ENCODE data around the gene M1AP. TPM values are rescaled to one million over a fixed set of nuclear protein-coding genes. Genes with fewer than 3 reads are reported as not detected.
A peak's percentile ranks its signal among the peaks of the same experiment; 100 is the strongest.

The M1AP gene
- total RNA-seq, 1 experiment from 2014 or later, result not detected

GRCh38 chr2:74587664-74588277 lies 60.4 kb downstream of the M1AP start:
- ATAC-seq (peak; percentile 90), DNase-seq (peak; percentile 83)
- no peaks in the 10 kb centered on the region for H3K36me3 ChIP-seq (ENCODE audit: low read depth, low read length)
- no peaks in the 10 kb centered on the region for H3K79me2 ChIP-seq (ENCODE audit: low read length)
- TF ChIP-seq EZH2phosphoT487 (IDR thresholded peaks at IDR 0.05; ENCODE audit: borderline replicate concordance, low read length), result no peak
- TF ChIP-seq, protein P1, sequence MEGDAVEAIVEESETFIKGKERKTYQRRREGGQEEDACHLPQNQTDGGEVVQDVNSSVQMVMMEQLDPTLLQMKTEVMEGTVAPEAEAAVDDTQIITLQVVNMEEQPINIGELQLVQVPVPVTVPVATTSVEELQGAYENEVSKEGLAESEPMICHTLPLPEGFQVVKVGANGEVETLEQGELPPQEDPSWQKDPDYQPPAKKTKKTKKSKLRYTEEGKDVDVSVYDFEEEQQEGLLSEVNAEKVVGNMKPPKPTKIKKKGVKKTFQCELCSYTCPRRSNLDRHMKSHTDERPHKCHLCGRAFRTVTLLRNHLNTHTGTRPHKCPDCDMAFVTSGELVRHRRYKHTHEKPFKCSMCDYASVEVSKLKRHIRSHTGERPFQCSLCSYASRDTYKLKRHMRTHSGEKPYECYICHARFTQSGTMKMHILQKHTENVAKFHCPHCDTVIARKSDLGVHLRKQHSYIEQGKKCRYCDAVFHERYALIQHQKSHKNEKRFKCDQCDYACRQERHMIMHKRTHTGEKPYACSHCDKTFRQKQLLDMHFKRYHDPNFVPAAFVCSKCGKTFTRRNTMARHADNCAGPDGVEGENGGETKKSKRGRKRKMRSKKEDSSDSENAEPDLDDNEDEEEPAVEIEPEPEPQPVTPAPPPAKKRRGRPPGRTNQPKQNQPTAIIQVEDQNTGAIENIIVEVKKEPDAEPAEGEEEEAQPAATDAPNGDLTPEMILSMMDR (conservative IDR thresholded peaks at IDR 0.05; ENCODE audit: low read depth, low read length), result peak; percentile 84
- TF ChIP-seq EZH2 (IDR thresholded peaks at IDR 0.05; ENCODE audit: low read length, unreplicated experiment), result no peak
- H4K20me1 ChIP-seq (ENCODE audit: low read length), result no peaks in the 10 kb centered on the region
- intact Hi-C loops (cut with micrococcal nuclease), result loop anchor here (1.0 to 5.0 kb wide), 3 partner anchors 55 to 120 kb away; partner anchors contain the start of genes MOGS and TTC31
- no peaks in the 10 kb centered on the region for H3F3A ChIP-seq (ENCODE audit: low read length, unreplicated experiment)
- H3K27me3 ChIP-seq (ENCODE audit: low read length), result no peaks in the 10 kb centered on the region
- no peaks in the 10 kb centered on the region for H3K9me3 ChIP-seq (ENCODE audit: low read length)
- H3K4me3 ChIP-seq (ENCODE audit: low read length), result no peak overlapping the region
- H3K4me1 ChIP-seq (ENCODE audit: insufficient read depth, low read length), result peaks cover 19% of the 10 kb centered on the region
- H3K4me2 ChIP-seq (ENCODE audit: low read length), result no peak overlapping the region
- no peak overlapping the region for H3K27ac ChIP-seq (ENCODE audit: low read length)
- no peak overlapping the region for H3K9ac ChIP-seq (ENCODE audit: low read length)
- no peaks in the 10 kb centered on the region for H3K9me2 ChIP-seq (replicated peaks; ENCODE audit: low read length)
- CTCF ChIA-PET, result no interaction called here
- POLR2A ChIA-PET (ENCODE audit: unreplicated experiment), result no interaction called here
- no TSS peak for BruUV-seq (replicated peaks)
- peak overlapping the region; percentile 59 for H2AFZ ChIP-seq (ENCODE audit: low read length)

DNA sequence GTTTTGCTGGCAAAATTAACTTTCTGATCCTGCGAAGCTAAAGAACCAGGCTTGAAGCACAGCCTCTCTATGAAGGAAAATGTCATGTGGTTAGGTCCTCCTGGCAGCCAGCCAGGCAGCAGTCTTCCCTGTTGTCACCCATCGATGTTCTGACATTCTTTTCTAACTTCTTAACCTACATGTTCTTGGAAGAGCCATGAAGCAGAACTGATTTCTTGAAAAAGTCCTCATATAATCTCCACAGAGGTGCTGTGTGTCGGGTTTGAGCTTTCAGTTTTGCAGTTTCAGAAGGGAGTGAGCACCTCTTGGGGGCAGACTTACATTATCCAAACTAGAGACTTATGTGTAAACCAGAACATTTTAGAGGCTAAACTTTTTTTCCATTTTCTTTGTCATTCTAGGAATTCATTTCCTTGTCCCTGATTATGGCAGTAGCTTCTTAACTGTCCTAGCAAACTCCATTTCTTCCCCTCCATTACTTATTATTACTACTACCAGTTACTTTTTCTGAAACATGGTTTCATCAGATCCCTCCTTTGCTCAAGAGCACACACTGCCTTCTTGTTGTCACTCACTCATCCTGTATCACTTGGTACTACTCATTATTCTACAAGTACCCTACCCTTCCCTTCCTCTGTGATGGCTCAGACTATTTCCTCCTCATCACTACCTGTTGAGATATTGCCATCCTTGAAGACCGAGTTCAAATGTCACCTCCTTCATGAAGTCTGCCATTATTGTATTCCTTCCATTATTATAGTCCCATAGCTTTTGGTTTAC lies 62.5 kb downstream of the M1AP start:
- Histone ChIP-seq H3K4me3 (ENCODE audit: low read length) (no peak overlapping the region), H3K79me2 (ENCODE audit: low read length) (no peaks in the 10 kb centered on the region), H4K20me1 (ENCODE audit: low read length) (no peaks in the 10 kb centered on the region), H2AFZ (ENCODE audit: low read length) (no peak overlapping the region), H3K27me3 (ENCODE audit: low read length) (no peaks in the 10 kb centered on the region), H3K9ac (ENCODE audit: low read length) (no peak overlapping the region), H3K4me1 (ENCODE audit: insufficient read depth, low read length) (peaks cover 19% of the 10 kb centered on the region), H3K4me2 (ENCODE audit: low read length) (no peak overlapping the region), H3K9me2 (replicated peaks; ENCODE audit: low read length) (no peaks in the 10 kb centered on the region), H3K27ac (ENCODE audit: low read length) (no peak overlapping the region), H3K36me3 (ENCODE audit: low read depth, low read length) (no peaks in the 10 kb centered on the region), H3K9me3 (ENCODE audit: low read length) (no peaks in the 10 kb centered on the region), H3F3A (ENCODE audit: low read length, unreplicated experiment) (no peaks in the 10 kb centered on the region)
- ATAC-seq (no peak), DNase-seq (no peak)
- BruUV-seq (replicated peaks), result no TSS peak
- TF ChIP-seq EZH2phosphoT487 (IDR thresholded peaks at IDR 0.05; ENCODE audit: borderline replicate concordance, low read length) (no peak), EZH2 (IDR thresholded peaks at IDR 0.05; ENCODE audit: low read length, unreplicated experiment) (no peak)
- TF ChIP-seq, protein P1 (conservative IDR thresholded peaks at IDR 0.05; ENCODE audit: low read depth, low read length), result no peak
- CTCF ChIA-PET, result interaction anchor here (0.6 kb wide), 1 partner anchor 280 kb away, joined by 12 read pairs; no protein-coding TSS in a partner anchor
- intact Hi-C loops (cut with micrococcal nuclease), result loop anchor here (5.0 kb wide), 2 partner anchors 53 to 118 kb away; partner anchors contain the start of gene MOGS
- POLR2A ChIA-PET (ENCODE audit: unreplicated experiment), result no interaction called here
